Hepatocyte (in vitro differentiated cells): Measurements from ENCODE around the gene WWTR1.

Experiments used
- CTCF ChIP-seq: fragments of 200-600 bp; sonication (generic); IDR thresholded peaks from 2 replicates; pipeline ENCODE4 v1.5.1; 2016; ENCODE audit warnings: antibody characterized with exemption, mild to moderate bottlenecking; ENCODE audit not compliant: poor library complexity
- EZH2 ChIP-seq: fragments of 200-600 bp; sonication (generic); IDR thresholded peaks from 2 replicates; pipeline ENCODE4 v1.6.1; 2016; ENCODE audit warnings: antibody characterized with exemption, mild to moderate bottlenecking, borderline replicate concordance
- EZH2phosphoT487 ChIP-seq: fragments of 200-600 bp; sonication (generic); IDR thresholded peaks from one replicate; pipeline ENCODE4 v1.6.1; 2018; ENCODE audit warnings: antibody characterized with exemption, mild to moderate bottlenecking, low read depth, moderate library complexity; ENCODE audit not compliant: unreplicated experiment, severe bottlenecking

GRCh38 chr3:149473357-149474249 lies 184.2 kb downstream of the WWTR1 start:
- TF ChIP-seq EZH2, result no peak
- TF ChIP-seq CTCF, result no peak
- no peak for TF ChIP-seq EZH2phosphoT487
